K562 (cell line): Measurements from ENCODE around the gene SCN8A. TPM values are rescaled to one million over a fixed set of nuclear protein-coding genes. Genes with fewer than 3 reads are reported as not detected.

Experiments
- ATAC-seq: fragments of 200-7000 bp; cut with Tn5 transposase; 3 replicates; pipeline ENCODE4 v1.9.1; 2020; ENCODE audit warnings: moderate library complexity
- BruUV-seq: library from RNA; stranded (reverse); fragments of 400-500 nt; replicated peaks from 2 replicates; lab custom pipeline; 2021; lab: Mats Ljungman, UMichigan
- CTCF ChIA-PET: fragments of 300-600 bp; formaldehyde crosslinking; extraction: SDS; loops from one replicate; lab custom pipeline; 2021; ENCODE audit warnings: low intra/inter-chr PET ratio; lab: Yijun Ruan, JAX
- POLR2A ChIA-PET: fragments of 300-600, 350-650 bp; sonication (Branson Sonifier 250); formaldehyde crosslinking; extraction: SDS; loops from one replicate; lab custom pipeline; 2021; ENCODE audit warnings: antibody characterized with exemption, inconsistent platforms; lab: Yijun Ruan, JAX
- DNase-seq, 4 experiments: peaks; one replicate each; pipeline versions ENCODE4 v3.0.0 to v3.0.0-alpha.2; 2011 to 2018; ENCODE audit warnings: low spot score in 3 of 4, mixed read lengths in 3 of 4; ENCODE audit errors: extremely low read depth in 1 of 4
- FAIRE-seq: peaks from 2 replicates; lab custom pipeline; 2011; peaks lifted over from hg19 to GRCh38; lab: Jason Lieb, UNC
- H2AFZ ChIP-seq: 2 replicates; pipeline ENCODE4 v1.6.0; 2011; ENCODE audit warnings: low read depth, low read length, control low read depth, inconsistent platforms
- H3K27ac ChIP-seq: fragments of 200-600 bp; 3 replicates; pipeline ENCODE4 v1.8.0; 2011; ENCODE audit warnings: low read depth, mild to moderate bottlenecking, control low read depth, inconsistent platforms, low read length, moderate library complexity, mixed read lengths; ENCODE audit errors: extremely low read depth
- H3K27me3 ChIP-seq, 2 experiments: fragments of 300-600 bp in 1 of 2; 2 replicates in 1 of 2; 3 replicates in 1 of 2; pipeline versions ENCODE4 v1.6.0 to v1.8.0; 2011; ENCODE audit warnings: inconsistent platforms in 2 of 2, low read length in 2 of 2, mild to moderate bottlenecking in 1 of 2, mixed read lengths in 1 of 2, moderate library complexity in 1 of 2; ENCODE audit not compliant: control insufficient read depth in 2 of 2, insufficient read depth in 2 of 2
- H3K36me3 ChIP-seq: fragments of 300-600 bp; 3 replicates; pipeline ENCODE4 v1.8.0; 2011; ENCODE audit warnings: mild to moderate bottlenecking, low read length, inconsistent platforms; ENCODE audit not compliant: control insufficient read depth, insufficient read depth
- H3K4me1 ChIP-seq, 2 experiments: fragments of 200-600 bp in 1 of 2; replicated peaks in 1 of 2; 2 replicates in 1 of 2; 3 replicates in 1 of 2; pipeline versions ENCODE4 v1.5.1 to v1.8.0; 2011; ENCODE audit warnings: inconsistent platforms in 2 of 2, low read length in 2 of 2, mild to moderate bottlenecking in 1 of 2, mixed read lengths in 1 of 2, moderate library complexity in 1 of 2; ENCODE audit not compliant: control insufficient read depth in 2 of 2, insufficient read depth in 2 of 2
- H3K4me2 ChIP-seq: 2 replicates; pipeline ENCODE4 v1.6.1; 2011; ENCODE audit warnings: low read length, control low read depth, inconsistent platforms, mixed read lengths; ENCODE audit not compliant: insufficient read depth
- H3K4me3 ChIP-seq: fragments of 200-600 bp; sonication (generic), shearing (Covaris generic); 2 replicates; pipeline ENCODE4 v1.5.1; 2016; ENCODE audit warnings: control low read depth, inconsistent platforms
- H3K79me2 ChIP-seq: fragments of 200-600 bp; 3 replicates; pipeline ENCODE4 v1.8.0; 2011; ENCODE audit warnings: low read length, inconsistent platforms; ENCODE audit not compliant: control insufficient read depth, insufficient read depth
- H3K9ac ChIP-seq, 2 experiments: 2 replicates each; pipeline versions ENCODE4 v1.6.0 to v1.6.1; 2011; ENCODE audit warnings: low read depth in 2 of 2, low read length in 2 of 2, control low read depth in 1 of 2, inconsistent platforms in 1 of 2, mild to moderate bottlenecking in 1 of 2, mixed read lengths in 1 of 2; ENCODE audit not compliant: insufficient read depth in 1 of 2
- H3K9me1 ChIP-seq: one replicate; pipeline ENCODE4 v1.6.0; 2011; ENCODE audit warnings: inconsistent platforms, mild to moderate bottlenecking, low read length, moderate library complexity; ENCODE audit not compliant: control insufficient read depth, insufficient read depth
- H3K9me3 ChIP-seq: replicated peaks from 2 replicates; pipeline ENCODE4 v1.5.1; 2011; ENCODE audit warnings: low read depth, low read length, inconsistent platforms; ENCODE audit not compliant: control insufficient read depth, insufficient read depth
- H4K20me1 ChIP-seq: replicated peaks from 2 replicates; pipeline ENCODE4 v1.6.1; 2011; ENCODE audit warnings: low read length, inconsistent platforms, mixed read lengths; ENCODE audit not compliant: control insufficient read depth, insufficient read depth
- ARID1B ChIP-seq: fragments of 450-650 bp; IDR thresholded peaks from 2 replicates; pipeline ENCODE4 v1.6.1; 2016; ENCODE audit warnings: antibody characterized with exemption, mild to moderate bottlenecking, inconsistent platforms
- CXXC5 ChIP-seq: fragments of 250-450 bp; sonication (Bioruptor Pico); IDR thresholded peaks from 2 replicates; pipeline ENCODE4 v1.8.0; 2022; ENCODE audit warnings: inconsistent platforms, mild to moderate bottlenecking, moderate library complexity
- ESRRA ChIP-seq: fragments of 450-650 bp; IDR thresholded peaks from 2 replicates; pipeline ENCODE4 v1.6.1; 2014; ENCODE audit warnings: low read depth, mild to moderate bottlenecking, moderate library complexity, borderline replicate concordance
- FIP1L1 ChIP-seq: fragments of 200-400 bp; formaldehyde crosslinking; IDR thresholded peaks from 2 replicates; pipeline ENCODE4 v1.6.1; 2018; ENCODE audit warnings: mild to moderate bottlenecking, low read depth, low read length; ENCODE audit not compliant: poor library complexity, severe bottlenecking
- KHSRP ChIP-seq: fragments of 450-650 bp; IDR thresholded peaks from 2 replicates; pipeline ENCODE4 v1.6.1; 2017
- MED1 ChIP-seq: sonication (generic); formaldehyde crosslinking; IDR thresholded peaks from 2 replicates; pipeline ENCODE4 v1.8.1; 2023; ENCODE audit warnings: missing genetic modification reagents, borderline replicate concordance
- SAFB2 ChIP-seq: fragments of 200-400 bp; formaldehyde crosslinking; IDR thresholded peaks from 2 replicates; pipeline ENCODE4 v1.6.1; 2018; ENCODE audit warnings: borderline replicate concordance, low read length, low read depth, moderate library complexity; ENCODE audit not compliant: severe bottlenecking
- TCF7 ChIP-seq: sonication (generic); IDR thresholded peaks from 2 replicates; pipeline ENCODE4 v1.6.1; 2016; ENCODE audit warnings: antibody characterized with exemption, borderline replicate concordance
- in situ Hi-C: fragments of 300-500 bp; cut with MboI; formaldehyde crosslinking; loops from 4 replicates; pipeline ENCODE4 v1.15.0; 2018; ENCODE audit warnings: inconsistent platforms, mixed read lengths
- intact Hi-C: fragments of 100-400 bp; cut with micrococcal nuclease; formaldehyde crosslinking; loops from 2 replicates; pipeline ENCODE4 v1.14.2; 2022
- polyA plus RNA-seq, 8 experiments: library from polyadenylated mRNA; depleted of rRNA in 4 of 8; stranded (reverse) in 5 of 8; unstranded in 3 of 8; fragments of >200 nt; fragmentation: Nextera tagmentation in 2 of 8; fragmentation: Illumina TruSeq in 1 of 8; extraction: Ambion mirVana in 2 of 8; extraction: Trizol in 1 of 8; gene quantifications; 2 replicates each; pipeline versions ENCODE4 v1.2.1 to v1.2.3, GENCODE V29; 2011 to 2014; ENCODE audit warnings: inconsistent platforms in 1 of 8, missing spikeins in 1 of 8
- total RNA-seq, 7 experiments: library from RNA; depleted of rRNA in 6 of 7; stranded (reverse); fragments of >200 nt in 6 of 7; fragmentation: Illumina TruSeq in 2 of 7; extraction: Trizol in 2 of 7; gene quantifications; 2 replicates each; pipeline versions ENCODE4 v1.2.1 to v1.2.3, GENCODE V29; 2011 to 2021; ENCODE audit warnings: low replicate concordance in 1 of 7
- TF ChIP-seq, protein P1 (sequence below): fragments of 450-650 bp; IDR thresholded peaks from 2 replicates; pipeline ENCODE4 v1.6.1; 2014; ENCODE audit warnings: low read depth, mild to moderate bottlenecking, moderate library complexity, borderline replicate concordance

Gene SCN8A
- total and polyA plus RNA-seq, 9 of the 15 experiments (the other 6 are each of a cell fraction or from before 2014, with no cell fraction given) = 0.03 to 0.29 (median 0.15) TPM; not detected in 1

DNA sequence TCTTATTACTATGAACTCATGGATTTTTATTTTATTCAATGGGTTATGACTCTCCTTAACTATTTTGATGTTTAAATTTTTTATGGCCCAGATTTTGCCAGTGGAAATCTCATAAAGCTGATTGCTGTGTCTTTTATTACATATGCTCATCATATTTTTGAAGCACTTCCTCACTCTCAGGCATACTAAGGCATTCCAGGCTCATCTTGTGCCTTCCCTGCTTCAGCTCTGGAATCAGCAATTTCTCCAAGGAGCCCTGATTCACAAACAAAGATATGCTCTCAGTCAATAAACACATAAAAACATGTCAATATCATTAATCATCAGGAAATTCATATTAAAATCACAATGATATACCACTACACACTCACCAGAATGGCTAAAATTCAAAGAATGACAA lies 44.9 kb upstream of the SCN8A start:
- POLR2A ChIA-PET = no interaction called here
- no TSS peak for BruUV-seq
- FAIRE-seq = no peak

More for the DNA sequence above, 44.9 kb upstream of the SCN8A start:
- no peak for DNase-seq
- H3K9me3 ChIP-seq = no peaks in the 10 kb centered on the region
- TF ChIP-seq SAFB2 = no peak
- no peak for TF ChIP-seq ARID1B
- TF ChIP-seq KHSRP = no peak
- no peak for TF ChIP-seq TCF7
- no peak for TF ChIP-seq FIP1L1
- TF ChIP-seq MED1 = no peak
- TF ChIP-seq, protein P1, sequence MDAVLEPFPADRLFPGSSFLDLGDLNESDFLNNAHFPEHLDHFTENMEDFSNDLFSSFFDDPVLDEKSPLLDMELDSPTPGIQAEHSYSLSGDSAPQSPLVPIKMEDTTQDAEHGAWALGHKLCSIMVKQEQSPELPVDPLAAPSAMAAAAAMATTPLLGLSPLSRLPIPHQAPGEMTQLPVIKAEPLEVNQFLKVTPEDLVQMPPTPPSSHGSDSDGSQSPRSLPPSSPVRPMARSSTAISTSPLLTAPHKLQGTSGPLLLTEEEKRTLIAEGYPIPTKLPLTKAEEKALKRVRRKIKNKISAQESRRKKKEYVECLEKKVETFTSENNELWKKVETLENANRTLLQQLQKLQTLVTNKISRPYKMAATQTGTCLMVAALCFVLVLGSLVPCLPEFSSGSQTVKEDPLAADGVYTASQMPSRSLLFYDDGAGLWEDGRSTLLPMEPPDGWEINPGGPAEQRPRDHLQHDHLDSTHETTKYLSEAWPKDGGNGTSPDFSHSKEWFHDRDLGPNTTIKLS = no peak
- TF ChIP-seq ESRRA = no peak
- no peak for TF ChIP-seq CXXC5 (CRISPR knock-in tag)
- TF ChIP-seq, all 486 proteins: peak for 0
- in situ Hi-C loops (no loop called here), intact Hi-C loops (no loop called here)
- Histone ChIP-seq H3K27me3 (peaks cover 5 to 8% of the 10 kb centered on the region in 2 experiments; a peak in 3 of 5 replicates), H3K79me2 (no peaks in the 10 kb centered on the region), H3K27ac (no peak overlapping the region), H3K4me2 (no peak overlapping the region), H3K4me3 (no peak overlapping the region), H3K9me1 (no peaks in the 10 kb centered on the region), H3K36me3 (no peaks in the 10 kb centered on the region), H4K20me1 (no peaks in the 10 kb centered on the region), H3K4me1 (no peaks in the 10 kb centered on the region), H3K9ac (no peak overlapping the region), H2AFZ (no peak overlapping the region)
- CTCF ChIA-PET = no interaction called here
- no peak for ATAC-seq
